HepG2 (cell line): ENCODE results near the gene GAD1. TPM values are rescaled to one million over a fixed set of nuclear protein-coding genes. Genes with fewer than 3 reads are reported as not detected.

Experiments
- ATAC-seq: fragments of 200-7000 bp; cut with Tn5 transposase; 3 replicates; pipeline ENCODE4 v1.9.1; 2020; ENCODE audit warnings: mild to moderate bottlenecking, moderate library complexity
- BruUV-seq: library from RNA; stranded (reverse); fragments of 400-500 nt; replicated peaks from 2 replicates; lab custom pipeline; 2021; lab: Mats Ljungman, UMichigan
- CTCF ChIA-PET: fragments of 300-600 bp; formaldehyde crosslinking; extraction: SDS; loops from one replicate; lab custom pipeline; 2021; ENCODE audit warnings: low total read pairs, inconsistent platforms, low intra/inter-chr PET ratio; lab: Yijun Ruan, JAX
- POLR2A ChIA-PET: fragments of 350-600 bp; sonication (Branson Sonifier 250); formaldehyde crosslinking; loops from one replicate; lab custom pipeline; 2020; ENCODE audit warnings: antibody characterized with exemption, inconsistent platforms; lab: Yijun Ruan, JAX
- DNase-seq: peaks from one replicate; pipeline ENCODE4 v3.0.0-alpha.2; 2015; ENCODE audit warnings: low spot score
- FAIRE-seq: peaks from 3 replicates; lab custom pipeline; 2011; peaks lifted over from hg19 to GRCh38; lab: Jason Lieb, UNC
- H2AFZ ChIP-seq: one replicate; pipeline ENCODE4 v1.6.1; 2011; ENCODE audit warnings: low read length, inconsistent platforms
- H3K27ac ChIP-seq: fragments of 300-600 bp; 3 replicates; pipeline ENCODE4 v1.8.0; 2011; ENCODE audit warnings: mixed run types, mild to moderate bottlenecking, mixed read lengths, low read length, inconsistent platforms; ENCODE audit not compliant: insufficient read depth; ENCODE audit errors: extremely low read length
- H3K27me3 ChIP-seq, 2 experiments: fragments of 200-600 bp in 1 of 2; 2 replicates in 1 of 2; 3 replicates in 1 of 2; pipeline versions ENCODE4 v1.6.0 to v1.8.0; 2011; ENCODE audit warnings: low read length in 2 of 2, mild to moderate bottlenecking in 2 of 2, moderate library complexity in 2 of 2, inconsistent platforms in 1 of 2; ENCODE audit not compliant: insufficient read depth in 2 of 2, control insufficient read depth in 1 of 2
- H3K36me3 ChIP-seq, 2 experiments: fragments of 200-600 bp in 1 of 2; replicated peaks in 1 of 2; 2 replicates in 1 of 2; 3 replicates in 1 of 2; pipeline versions ENCODE4 v1.5.1 to v1.8.0; 2011; ENCODE audit warnings: low read length in 2 of 2, inconsistent platforms in 1 of 2; ENCODE audit not compliant: insufficient read depth in 2 of 2, control insufficient read depth in 1 of 2
- H3K4me1 ChIP-seq: 2 replicates; pipeline ENCODE4 v1.5.1; 2012; ENCODE audit warnings: low read length, inconsistent platforms; ENCODE audit not compliant: insufficient read depth
- H3K4me2 ChIP-seq: 2 replicates; pipeline ENCODE4 v1.6.0; 2011; ENCODE audit warnings: low read depth, low read length, inconsistent platforms
- H3K4me3 ChIP-seq, 3 experiments: fragments of 200-600 bp in 1 of 3; sonication (generic), shearing (Covaris generic) in 1 of 3; replicated peaks in 1 of 3; 2 replicates each; pipeline ENCODE4 v1.5.1; 2011 to 2016; ENCODE audit warnings: low read length in 3 of 3, inconsistent platforms in 2 of 3, low read depth in 2 of 3, mild to moderate bottlenecking in 2 of 3, control low read depth in 1 of 3, mixed read lengths in 1 of 3; ENCODE audit not compliant: insufficient read depth in 1 of 3
- H3K79me2 ChIP-seq: one replicate; pipeline ENCODE4 v1.6.1; 2011; ENCODE audit warnings: low read length, inconsistent platforms; ENCODE audit not compliant: insufficient read depth
- H3K9ac ChIP-seq: 2 replicates; pipeline ENCODE4 v1.6.0; 2011; ENCODE audit warnings: mild to moderate bottlenecking, low read depth, low read length, inconsistent platforms; ENCODE audit not compliant: insufficient read depth
- H3K9me3 ChIP-seq: 2 replicates; pipeline ENCODE4 v1.5.1; 2012; ENCODE audit warnings: mild to moderate bottlenecking, low read length
- H4K20me1 ChIP-seq: 2 replicates; pipeline ENCODE4 v1.6.0; 2011; ENCODE audit warnings: inconsistent platforms, mild to moderate bottlenecking, low read length, moderate library complexity; ENCODE audit not compliant: insufficient read depth
- ATF2 ChIP-seq: sonication (generic); formaldehyde crosslinking; IDR thresholded peaks from 2 replicates; pipeline ENCODE4 v1.4.0; 2020; ENCODE audit warnings: missing genetic modification reagents
- BORCS8-MEF2B ChIP-seq: sonication (generic); formaldehyde crosslinking; IDR thresholded peaks from 2 replicates; pipeline ENCODE4 v1.8.0; 2022; ENCODE audit warnings: mild to moderate bottlenecking, missing genetic modification reagents
- E2F5 ChIP-seq: sonication (generic); formaldehyde crosslinking; conservative IDR thresholded peaks from 2 replicates; pipeline ENCODE4 v1.4.0; 2020; ENCODE audit warnings: missing genetic modification reagents
- ERF ChIP-seq: IDR thresholded peaks from 2 replicates; pipeline ENCODE4 v1.6.1; 2018; ENCODE audit warnings: missing biosample characterization, missing genetic modification reagents
- HMGXB3 ChIP-seq: sonication (generic); formaldehyde crosslinking; IDR thresholded peaks from 2 replicates; pipeline ENCODE4 v1.4.0; 2020; ENCODE audit warnings: missing genetic modification reagents, borderline replicate concordance
- MEF2D ChIP-seq: sonication (generic); formaldehyde crosslinking; IDR thresholded peaks from 2 replicates; pipeline ENCODE4 v1.5.1; 2020; ENCODE audit warnings: mild to moderate bottlenecking, missing genetic modification reagents
- STAT6 ChIP-seq: sonication (generic); formaldehyde crosslinking; IDR thresholded peaks from 2 replicates; pipeline ENCODE4 v1.4.0; 2020; ENCODE audit warnings: missing genetic modification reagents, mild to moderate bottlenecking, borderline replicate concordance
- WIZ ChIP-seq: sonication (generic); formaldehyde crosslinking; IDR thresholded peaks from 2 replicates; pipeline ENCODE4 v1.5.1; 2020; ENCODE audit warnings: mild to moderate bottlenecking, missing genetic modification reagents
- ZFP36 ChIP-seq: fragments of 150-350 bp; IDR thresholded peaks from 2 replicates; pipeline ENCODE4 v1.6.1; 2018; ENCODE audit warnings: borderline replicate concordance, low read length, low read depth; ENCODE audit not compliant: partially characterized antibody
- ZNF12 ChIP-seq: sonication (generic); formaldehyde crosslinking; IDR thresholded peaks from 2 replicates; pipeline ENCODE4 v1.5.0; 2020; ENCODE audit warnings: missing genetic modification reagents
- ZSCAN21 ChIP-seq: sonication (generic); formaldehyde crosslinking; IDR thresholded peaks from 2 replicates; pipeline ENCODE4 v1.8.0; 2022; ENCODE audit warnings: mild to moderate bottlenecking, missing genetic modification reagents, moderate library complexity, borderline replicate concordance
- WGBS: methylation state at CpG from one replicate; pipeline ENCODE4 v1.1.6; 2017; ENCODE audit warnings: low lambda C conversion rate; 5-methylcytosine and 5-hydroxymethylcytosine counted together
- in situ Hi-C: cut with HindIII; loops from 2 replicates; pipeline ENCODE4 v1.10.0; 2017; ENCODE audit warnings: low pct_unique_long_range_greater_than_20kb; ENCODE audit not compliant: extremely low pct_ligation_motif_present
- intact Hi-C: fragments of 100-400 bp; cut with micrococcal nuclease; formaldehyde crosslinking; loops from one replicate; pipeline ENCODE4 v1.10.0; 2022; ENCODE audit not compliant: unreplicated experiment
- polyA plus RNA-seq, 8 experiments: library from polyadenylated mRNA; depleted of rRNA in 3 of 8; stranded (reverse) in 7 of 8; unstranded in 1 of 8; fragments of >200 nt; fragmentation: Illumina TruSeq in 4 of 8; extraction: Trizol in 4 of 8; gene quantifications; 2 replicates each; pipeline versions ENCODE4 v1.2.1 to v1.2.3, GENCODE V29; 2011 to 2016; ENCODE audit warnings: low read depth in 4 of 8, missing spikeins in 1 of 8, mixed read lengths in 1 of 8; ENCODE audit not compliant: insufficient read depth in 1 of 8
- total RNA-seq, 5 experiments: library from RNA; depleted of rRNA; stranded (reverse); fragments of >200 nt; fragmentation: Illumina TruSeq; extraction: Trizol; gene quantifications; 2 replicates each; pipeline ENCODE4 v1.2.3, GENCODE V29; 2016; ENCODE audit warnings: low read depth in 1 of 5

GAD1 gene
- total and polyA plus RNA-seq, 2 of the 13 experiments (the other 11 are each of a cell fraction or from before 2014, with no cell fraction given), result 0.09 to 0.13 TPM

GRCh38 chr2:170813611-170814532 is 2.8 kb upstream of the GAD1 start:
- in situ Hi-C loops, result loop anchor here (5.0 to 10.0 kb wide), 2 partner anchors 97 to 579 kb away; partner anchors contain the start of gene SP5
- Histone ChIP-seq H3K4me2 (no peak overlapping the region), H3K9me3 (no peaks in the 10 kb centered on the region), H3K4me1 (peaks cover 27% of the 10 kb centered on the region), H2AFZ (no peak overlapping the region), H3K79me2 (no peaks in the 10 kb centered on the region), H3K9ac (no peak overlapping the region), H4K20me1 (peaks cover 7% of the 10 kb centered on the region; the same call in 1 of the 2 replicates), H3K36me3 (no peaks in the 10 kb centered on the region), H3K27me3 (peaks cover 19 to 61% of the 10 kb centered on the region in 2 experiments), H3K27ac (no peak overlapping the region), H3K4me3 (no peak overlapping the region)
- intact Hi-C loops, result loop anchor here (2.0 to 5.0 kb wide), 2 partner anchors 77 to 577 kb away; no protein-coding TSS in a partner anchor
- ChIA-PET POLR2A (no interaction called here), CTCF (interaction anchor here (1.0 to 5.6 kb wide), 6 partner anchors 405 to 453 kb away, joined by 3 to 61 read pairs (median 24); no protein-coding TSS in a partner anchor)
- FAIRE-seq (no peak), ATAC-seq (peak; percentile 3; the same call in 1 of the 3 replicates), DNase-seq (peak; percentile 41)
- BruUV-seq, result no TSS peak
- WGBS, result 26% methylated on average over 41 of the region's 41 CpGs
- peak; percentile 33; the same call in 1 of the 2 replicates for TF ChIP-seq E2F5 (CRISPR knock-in tag)
- TF ChIP-seq ZFP36, result no peak
- 0 out of 2 replicates have a peak, but pooled peaks have one; percentile 25 for TF ChIP-seq ATF2
- peak; percentile 65; the same call in 1 of the 2 replicates for TF ChIP-seq BORCS8-MEF2B (CRISPR knock-in tag)
- TF ChIP-seq ZNF12 (CRISPR knock-in tag), result peak; percentile 45; the same call in 1 of the 2 replicates
- TF ChIP-seq HMGXB3 (CRISPR knock-in tag), result 0 out of 2 replicates have a peak, but pooled peaks have one; percentile 38
- peak; percentile 90 for TF ChIP-seq WIZ
- no peak for TF ChIP-seq STAT6 (CRISPR knock-in tag)
- TF ChIP-seq ERF (CRISPR knock-in tag), result peak; percentile 69; the same call in 1 of the 2 replicates
- TF ChIP-seq MEF2D, result peak; percentile 29; the same call in 1 of the 2 replicates
- 0 out of 2 replicates have a peak, but pooled peaks have one; percentile 9 for TF ChIP-seq ZSCAN21
